Activated gamma-delta T cell treated with Interleukin-2 at 50 U/mL for 16 hours (primary cell): Measurements from ENCODE around the gene EPHA2.

ENCODE experiments used
- DNase-seq: peaks from one replicate; pipeline ENCODE4 v3.0.0-alpha.2; 2020

The EPHA2 gene

GRCh38 chr1:16149146-16149545 is 6.7 kb downstream of the EPHA2 start:
- no peak for DNase-seq

- no peak for DNase-seq
Observed at GRCh38 chr1:16148329-16149092, 7.4 kb downstream of the EPHA2 start.

- DNase-seq, result no peak
Observed at GRCh38 chr1:16147156-16147926, 8.5 kb downstream of the EPHA2 start.

- DNase-seq, result no peak
Observed at GRCh38 chr1:16146279-16147155, 9.4 kb downstream of the EPHA2 start.

- DNase-seq, result no peak
Observed at GRCh38 chr1:16145662-16146278, 10.1 kb downstream of the EPHA2 start.

- no peak for DNase-seq
Observed at GRCh38 chr1:16145030-16145661, 10.7 kb downstream of the EPHA2 start.

GRCh38 chr1:16144325-16145029 is 11.4 kb downstream of the EPHA2 start:
- DNase-seq, result no peak

GRCh38 chr1:16143566-16144324 is 12.1 kb downstream of the EPHA2 start:
- DNase-seq, result no peak

GRCh38 chr1:16143005-16143565 is 12.8 kb downstream of the EPHA2 start:
- no peak for DNase-seq

- no peak for DNase-seq
Observed at GRCh38 chr1:16142383-16142995, 13.4 kb downstream of the EPHA2 start.

- no peak for DNase-seq
Observed at GRCh38 chr1:16141573-16142336, 14.1 kb downstream of the EPHA2 start.

- no peak for DNase-seq
Observed at GRCh38 chr1:16140068-16140596, 15.7 kb downstream of the EPHA2 start.

GRCh38 chr1:16139473-16139962 is 16.4 kb downstream of the EPHA2 start:
- no peak for DNase-seq

- DNase-seq, result no peak
Observed at GRCh38 chr1:16138772-16139221, 17.1 kb downstream of the EPHA2 start.

GRCh38 chr1:16137890-16138467 is 17.9 kb downstream of the EPHA2 start:
- DNase-seq, result no peak

GRCh38 chr1:16135501-16135900 is 20.4 kb downstream of the EPHA2 start:
- DNase-seq, result no peak

- DNase-seq, result no peak
Observed at GRCh38 chr1:16134906-16135305, 21.0 kb downstream of the EPHA2 start.

- DNase-seq, result no peak
Observed at GRCh38 chr1:16134066-16134801, 21.6 kb downstream of the EPHA2 start.
